Sciatic nerve (tissue), 2 donors: Measurements from ENCODE around the gene SOS1. TPM values are rescaled to one million over a fixed set of nuclear protein-coding genes. Genes with fewer than 3 reads are reported as not detected.
"Not testable (repeated sequence)": the region's sequence is repeated elsewhere in the genome, so short reads cannot be mapped to it uniquely, and the experiment has no call there.

Experiments used
- ATAC-seq: fragments of 200-7000 bp; cut with Tn5 transposase; one replicate; pipeline ENCODE4 v1.9.1; 2020; ENCODE audit warnings: mild to moderate bottlenecking, moderate library complexity
- DNase-seq: peaks from one replicate; pipeline ENCODE4 v3.0.0-alpha.2; 2020; ENCODE audit warnings: low spot score
- intact Hi-C: fragments of 100-400 bp; cut with DNase I; formaldehyde crosslinking; loops from one replicate; pipeline ENCODE4 v1.14.2; 2022
- total RNA-seq: library from RNA; stranded (reverse); fragmentation: NEBNext Ultra II Directional; extraction: Animal tissue kit (Norgen Biotek cat#: 25700); gene quantifications from one replicate; pipeline ENCODE4 v1.2.1, GENCODE V29; 2021
- donor health status: DM: no; HTN: no; CAD: no.
- donor health status: DM: no; HTN: no; CAD: no.

SOS1 gene
- 53.9 TPM for total RNA-seq

DNA sequence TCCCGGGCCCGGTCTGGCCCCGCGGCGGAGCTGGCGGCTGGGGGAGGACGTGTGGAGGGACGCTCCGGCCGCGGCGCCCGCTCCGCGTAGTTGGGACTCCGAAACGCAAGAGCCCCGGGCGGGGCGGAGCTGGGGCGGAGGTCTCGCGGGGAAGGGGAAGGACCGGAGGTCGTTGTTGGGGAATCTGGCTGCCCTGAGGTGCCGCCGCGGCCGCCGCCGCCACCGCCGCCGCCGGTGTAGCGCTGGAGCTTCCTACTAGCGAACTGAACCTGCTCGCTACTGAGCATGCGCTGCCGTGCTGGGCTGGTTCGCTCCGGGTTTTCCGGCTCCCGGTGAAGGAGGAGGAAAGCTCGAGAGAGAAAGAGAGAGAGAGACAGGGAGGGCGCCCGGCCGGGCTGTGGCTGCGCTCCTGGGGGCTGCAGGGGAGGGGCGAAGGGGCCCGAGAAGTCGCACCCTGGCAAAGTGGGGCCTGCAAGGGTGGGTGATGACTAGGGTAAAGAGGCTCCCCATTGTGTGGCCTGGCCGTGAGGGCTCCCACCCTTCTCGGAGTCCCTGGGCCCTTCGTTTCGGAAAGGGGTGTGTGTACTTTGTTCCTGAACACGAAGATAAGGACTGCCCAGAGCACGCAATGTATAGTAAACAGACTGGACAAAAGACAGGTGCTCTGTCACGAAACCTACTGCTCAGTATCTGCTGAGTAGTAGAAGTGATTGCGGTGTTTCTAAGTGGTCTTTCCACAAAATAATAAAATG, at the start of gene SOS1:
TSS of gene SOS1 (minus strand) at position 281 of the 752 bp plus-strand sequence. CDS start 629 bp downstream, outside the sequence.
- peak; percentile 88 for ATAC-seq
- intact Hi-C loops = no loop called here

DNA sequence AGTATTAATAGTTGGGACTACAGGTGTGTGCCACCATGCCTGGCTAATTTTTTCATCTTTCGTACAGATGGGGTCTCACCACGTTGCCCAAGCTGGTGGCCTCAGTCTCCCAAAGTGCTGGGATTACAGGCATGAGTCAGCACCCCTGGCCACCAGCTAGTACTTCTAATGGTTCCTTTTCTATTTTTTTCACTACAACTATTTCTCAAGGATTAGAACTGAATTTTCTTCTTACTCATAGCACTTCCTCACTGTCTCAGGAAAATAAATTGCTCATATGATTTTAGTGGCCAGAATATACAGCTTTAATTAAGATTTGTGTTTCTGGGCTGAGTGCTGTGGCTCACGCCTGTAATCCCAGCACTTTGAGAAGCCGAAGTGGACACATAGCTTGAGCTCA, 43.2 kb upstream of the SOS1 start:
- ATAC-seq = no peak
- intact Hi-C loops = no loop called here
- DNase-seq = no peak

More for the DNA sequence above, at the start of gene SOS1:
- DNase-seq = peak; percentile 98

DNA sequence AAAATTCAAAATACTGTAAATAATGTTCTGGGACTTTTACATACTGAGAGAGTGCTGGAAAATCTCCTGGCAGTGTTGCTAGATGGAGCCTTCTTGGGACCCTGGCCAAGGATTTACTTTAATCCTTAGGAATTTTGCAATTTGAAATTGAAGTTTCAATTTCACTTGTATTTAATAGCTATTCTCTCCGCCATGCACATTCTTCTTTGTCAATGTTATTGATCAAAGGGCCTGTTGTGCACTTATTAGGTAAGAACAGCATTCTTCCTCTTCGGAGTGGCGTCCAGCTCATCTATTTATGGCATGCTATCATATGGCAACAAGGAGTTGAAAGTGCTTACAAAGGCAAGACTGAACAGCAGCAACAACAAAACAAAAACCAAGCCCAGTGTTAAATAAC, 40.1 kb upstream of the SOS1 start:
- intact Hi-C loops = no loop called here
- no peak for ATAC-seq
- no peak for DNase-seq

DNA sequence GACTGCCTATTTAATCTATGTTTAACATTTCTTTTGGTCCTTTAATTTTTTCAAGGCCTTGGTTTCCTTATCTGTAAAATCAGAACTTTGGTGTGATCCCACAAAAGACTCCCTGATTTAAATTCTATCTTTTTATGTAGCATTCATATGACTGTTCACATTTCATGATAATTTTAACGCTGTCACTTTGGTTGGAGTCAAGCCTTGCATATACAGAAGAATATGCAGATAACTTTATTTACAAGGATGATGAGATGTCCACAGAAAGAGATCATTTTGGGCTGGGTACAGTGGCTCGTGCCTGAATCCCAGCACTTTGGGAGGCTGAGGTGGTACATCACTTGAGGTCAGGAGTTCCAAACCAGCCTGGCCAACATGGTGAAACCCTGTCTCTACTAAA, 38.4 kb upstream of the SOS1 start:
- DNase-seq = no peak
- no peak for ATAC-seq
- intact Hi-C loops = no loop called here

DNA sequence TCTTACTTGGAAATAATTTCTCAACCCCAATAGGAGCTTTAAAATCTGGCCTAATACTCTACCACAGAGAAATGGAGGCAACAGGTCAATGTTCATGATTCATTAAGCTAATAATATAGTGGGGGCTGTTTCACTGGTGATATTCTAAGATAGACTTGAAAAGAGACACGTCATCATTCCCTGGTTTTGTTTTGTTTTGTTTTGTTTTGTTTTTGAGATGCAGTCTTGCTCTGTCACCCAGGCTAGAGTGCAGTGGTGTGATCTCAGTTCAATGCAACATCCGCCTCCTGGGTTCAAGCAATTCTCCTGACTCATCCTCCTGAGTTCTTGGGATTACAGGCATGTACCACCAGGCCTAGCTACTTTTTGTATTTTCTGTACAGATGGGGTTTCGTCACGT, 37.5 kb upstream of the SOS1 start:
- intact Hi-C loops = no loop called here
- ATAC-seq (no peak), DNase-seq (no peak)

DNA sequence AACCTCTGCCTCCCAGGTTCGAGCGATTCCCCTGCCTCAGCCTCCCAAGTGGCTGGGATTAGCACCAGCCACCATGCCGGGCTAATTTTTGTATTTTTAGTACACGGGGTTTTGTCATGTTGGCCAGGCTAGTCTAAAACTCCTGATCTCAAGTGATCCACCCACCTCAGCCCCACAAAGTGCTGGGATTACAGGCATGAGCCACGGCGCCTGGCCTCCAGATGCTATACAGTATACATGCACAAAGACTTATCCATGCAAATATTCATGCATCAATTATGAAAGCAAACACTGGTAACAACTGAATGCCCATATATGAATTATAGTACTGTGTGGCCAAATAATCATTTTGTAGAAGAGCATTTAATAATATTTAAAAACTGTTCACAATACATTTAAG, 36.0 kb upstream of the SOS1 start:
- ATAC-seq (no peak), DNase-seq (no peak)
- intact Hi-C loops = no loop called here

DNA sequence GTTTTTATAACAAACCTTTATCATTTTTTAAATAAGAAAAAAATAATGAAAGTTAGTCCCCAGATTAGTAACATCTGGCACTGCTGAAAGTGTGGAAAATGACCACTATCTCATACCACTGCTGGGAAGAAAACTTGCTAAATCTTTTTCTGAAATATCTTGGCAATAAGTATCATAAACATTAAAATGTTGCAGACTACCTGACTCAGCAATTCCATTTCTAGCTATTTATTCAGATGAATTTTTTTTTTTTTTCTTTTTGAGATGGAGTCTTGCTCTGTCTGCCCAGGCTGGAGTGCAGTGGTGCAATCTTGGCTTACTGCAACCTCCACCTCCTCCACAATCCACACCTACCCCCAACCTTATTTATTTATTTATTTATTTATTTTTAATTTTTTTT, 35.3 kb upstream of the SOS1 start:
- DNase-seq (no peak), ATAC-seq (peak; percentile 67)
- intact Hi-C loops = no loop called here

DNA sequence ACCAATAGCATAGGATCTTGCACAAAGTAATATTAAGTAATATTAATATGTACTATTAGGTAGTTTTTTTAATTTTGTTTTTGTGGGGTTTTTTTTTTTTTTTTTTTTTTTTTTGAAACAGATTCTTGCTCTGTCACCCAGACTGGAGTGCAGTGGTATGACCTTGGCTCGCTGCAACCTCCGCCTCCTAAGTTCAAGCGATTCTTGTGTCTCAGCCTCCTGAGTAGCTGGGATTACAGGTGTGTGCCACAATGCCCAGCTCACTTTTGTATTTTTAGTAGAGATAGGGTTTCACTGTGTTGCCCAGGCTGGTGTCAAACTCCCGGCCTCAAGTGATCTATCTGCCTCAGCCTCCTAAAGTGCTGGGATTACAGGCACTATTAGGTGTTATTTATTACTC, 34.7 kb upstream of the SOS1 start:
- ATAC-seq, intact Hi-C loops: not testable (repeated sequence)

DNA sequence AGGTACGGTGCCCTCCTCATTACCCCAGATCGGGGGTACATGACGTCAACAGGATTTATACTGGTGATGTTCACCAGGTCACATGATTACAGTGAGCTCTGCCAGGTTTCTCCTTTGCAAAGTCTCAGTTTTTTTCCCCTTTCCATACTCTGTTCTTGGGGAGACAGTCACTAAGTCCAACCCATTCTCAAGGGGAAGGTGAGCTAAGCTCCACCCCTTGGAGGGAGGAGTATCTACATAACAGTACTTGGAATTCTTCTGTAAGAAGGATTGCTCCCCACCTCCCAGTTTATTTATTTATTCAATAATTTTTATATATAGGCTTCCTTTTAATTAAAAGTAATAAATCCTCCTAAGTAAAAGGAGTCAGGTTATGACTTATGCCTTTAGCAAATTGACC, 34.1 kb upstream of the SOS1 start:
- no peak for DNase-seq
- intact Hi-C loops = no loop called here
- no peak for ATAC-seq

More for the DNA sequence above, 34.7 kb upstream of the SOS1 start:
- DNase-seq = not testable (repeated sequence)

DNA sequence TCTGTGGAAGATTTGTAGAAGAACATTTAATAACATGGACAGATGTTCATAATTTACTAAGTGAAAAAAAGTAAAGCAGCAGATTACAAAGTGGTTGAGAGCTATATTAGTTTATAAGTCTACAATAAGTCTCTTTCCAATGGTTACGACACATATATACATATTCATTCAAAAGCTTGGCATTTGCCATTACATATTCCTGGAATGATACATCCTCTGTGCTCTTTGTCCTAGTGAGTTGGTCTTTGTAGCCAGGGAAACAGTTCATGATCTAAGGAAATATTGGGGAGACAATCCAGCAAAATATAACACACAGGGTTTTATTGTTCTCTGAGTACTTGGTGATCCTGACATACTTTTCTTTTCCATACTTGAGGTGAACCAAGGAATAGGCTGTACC, 32.5 kb upstream of the SOS1 start:
- intact Hi-C loops = no loop called here
- no peak for ATAC-seq

DNA sequence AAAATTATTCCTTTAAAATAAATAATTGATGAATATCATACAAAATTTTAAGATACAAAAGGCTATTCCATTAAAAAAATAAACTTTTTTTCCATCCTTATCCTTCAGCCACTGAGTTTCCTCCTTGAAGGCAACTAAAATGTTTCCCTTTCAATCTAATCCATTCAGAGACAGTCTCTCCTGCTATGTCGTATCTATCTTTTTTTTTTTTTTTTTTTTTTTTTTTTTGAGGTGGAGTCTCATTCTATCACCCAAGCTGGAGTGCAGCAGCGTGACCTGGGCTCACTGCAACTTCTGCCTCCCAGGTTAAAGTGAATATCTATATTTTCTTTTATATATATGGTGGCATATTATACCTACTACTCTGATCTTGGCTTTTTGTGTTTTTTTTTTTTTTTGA, 31.7 kb upstream of the SOS1 start:
- intact Hi-C loops = no loop called here
- no peak for DNase-seq

More for the DNA sequence above, 32.5 kb upstream of the SOS1 start:
- no peak for DNase-seq

DNA sequence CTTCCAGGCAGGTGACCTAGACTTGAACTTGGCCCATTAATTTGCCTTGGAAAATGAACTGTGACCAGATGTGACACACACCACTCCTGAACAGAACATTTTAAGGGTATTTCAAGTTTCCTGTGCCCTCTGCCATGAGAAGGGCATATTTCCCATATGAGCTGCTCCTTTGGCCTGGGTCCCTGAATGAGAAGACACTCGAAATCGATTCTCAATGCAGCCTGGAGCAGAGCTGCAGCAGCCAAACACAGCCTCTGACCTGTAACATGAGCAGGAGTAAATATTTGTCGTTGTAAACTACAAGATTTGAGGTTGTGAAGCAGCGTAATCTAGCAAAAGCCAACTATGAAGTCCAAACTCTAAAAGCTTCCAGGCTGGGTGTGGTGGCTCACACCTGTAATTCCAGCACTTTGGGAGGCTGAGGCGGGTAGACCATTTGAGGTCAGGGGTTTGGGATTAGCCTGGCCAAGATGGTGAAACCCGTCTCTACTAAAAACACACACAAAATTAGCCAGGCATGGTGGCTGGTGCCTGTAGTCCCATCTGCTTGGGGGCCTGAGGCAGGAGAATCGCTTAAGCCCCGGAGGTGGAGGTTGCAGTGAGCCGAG, 30.1 kb upstream of the SOS1 start:
- ATAC-seq (no peak), DNase-seq (no peak)
- intact Hi-C loops = no loop called here

More for the DNA sequence above, 31.7 kb upstream of the SOS1 start:
- no peak for ATAC-seq

DNA sequence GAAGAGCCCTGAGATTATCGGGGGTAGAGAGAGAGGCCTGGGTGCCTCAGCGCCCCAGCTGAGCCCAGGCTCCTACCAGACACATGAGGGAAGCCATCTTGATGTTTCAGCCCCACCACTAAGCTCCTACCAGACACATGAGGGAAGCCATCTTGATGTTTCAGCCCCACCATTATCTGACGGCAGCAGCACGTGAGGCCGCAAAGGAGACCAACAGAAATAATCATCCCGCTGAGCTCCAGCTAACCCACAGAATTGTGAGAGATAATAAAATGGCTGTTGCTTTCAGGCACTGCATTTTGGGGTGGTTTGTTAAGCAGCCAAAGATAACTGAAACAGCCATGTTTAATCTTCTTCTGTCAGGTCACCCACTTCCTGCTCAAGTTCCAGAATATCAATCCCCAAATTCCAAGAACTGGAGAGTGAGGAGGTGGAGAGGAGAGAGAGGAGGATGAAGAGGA, 29.3 kb upstream of the SOS1 start:
- ATAC-seq = no peak
- DNase-seq = no peak
- intact Hi-C loops = no loop called here

DNA sequence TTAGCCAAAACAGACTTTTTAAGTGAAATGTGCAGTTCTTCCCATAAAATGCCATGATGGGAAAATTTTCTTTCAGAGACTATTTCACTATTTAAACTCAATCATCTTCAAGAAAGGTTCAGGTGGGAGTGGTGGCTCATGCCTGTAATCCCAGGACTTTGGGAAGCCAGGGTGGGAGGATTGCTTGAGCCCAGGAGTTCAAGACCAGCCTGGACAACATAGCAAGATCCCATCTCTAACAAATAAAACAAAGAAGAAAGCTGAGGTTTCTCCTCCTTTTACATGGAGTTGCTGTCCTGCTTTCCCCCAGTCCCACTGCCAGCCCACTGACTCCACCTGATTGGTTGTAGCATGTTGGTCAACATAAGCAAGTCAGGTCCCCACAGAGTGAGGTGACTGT, 25.8 kb upstream of the SOS1 start:
- DNase-seq (no peak), ATAC-seq (no peak)
- intact Hi-C loops = no loop called here

DNA sequence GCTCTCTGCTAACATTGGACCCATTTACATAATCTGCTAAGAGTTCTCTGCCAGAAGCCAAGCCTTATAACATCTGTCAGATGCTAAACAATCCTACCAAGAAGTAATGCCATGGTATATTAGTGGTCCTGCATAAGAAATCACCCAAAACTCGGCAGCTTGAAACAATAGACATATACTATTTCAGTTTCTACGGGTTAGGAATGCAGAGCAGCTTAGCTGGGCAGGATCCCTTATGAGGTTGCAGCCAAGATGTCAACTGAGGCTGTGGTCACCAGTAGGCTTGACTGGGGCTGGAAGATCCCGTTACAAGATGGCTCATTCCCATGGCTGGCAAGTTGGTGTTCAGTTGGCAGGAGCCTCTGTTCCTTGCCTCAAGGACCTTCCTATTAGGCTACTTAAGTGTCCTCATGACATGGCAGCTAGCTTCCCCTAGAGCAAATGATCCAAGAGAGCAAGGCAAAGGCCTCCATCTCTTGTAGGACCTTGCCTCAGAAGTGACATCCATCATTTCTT, 25.1 kb upstream of the SOS1 start:
- intact Hi-C loops = no loop called here
- no peak for ATAC-seq
- DNase-seq = no peak

DNA sequence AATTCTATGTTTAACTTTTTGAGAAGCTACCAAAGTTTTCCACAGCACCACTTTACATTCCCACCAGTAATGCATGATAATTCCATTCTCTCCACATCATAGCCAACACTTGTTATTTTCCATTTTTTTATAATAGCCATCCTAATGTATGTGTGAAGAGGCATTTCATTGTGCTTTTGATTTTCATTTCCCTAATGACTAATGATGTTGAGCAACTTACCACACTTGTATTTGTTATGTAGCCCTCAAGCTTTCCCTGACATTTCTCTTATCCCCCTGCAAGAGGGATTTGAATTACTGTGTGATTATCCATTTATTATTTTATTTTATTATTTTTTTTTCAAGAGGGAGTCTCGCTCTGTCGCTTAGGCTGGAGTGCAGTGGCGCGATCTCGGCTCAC, 23.6 kb upstream of the SOS1 start:
- DNase-seq = no peak
- ATAC-seq = no peak
- intact Hi-C loops = no loop called here

DNA sequence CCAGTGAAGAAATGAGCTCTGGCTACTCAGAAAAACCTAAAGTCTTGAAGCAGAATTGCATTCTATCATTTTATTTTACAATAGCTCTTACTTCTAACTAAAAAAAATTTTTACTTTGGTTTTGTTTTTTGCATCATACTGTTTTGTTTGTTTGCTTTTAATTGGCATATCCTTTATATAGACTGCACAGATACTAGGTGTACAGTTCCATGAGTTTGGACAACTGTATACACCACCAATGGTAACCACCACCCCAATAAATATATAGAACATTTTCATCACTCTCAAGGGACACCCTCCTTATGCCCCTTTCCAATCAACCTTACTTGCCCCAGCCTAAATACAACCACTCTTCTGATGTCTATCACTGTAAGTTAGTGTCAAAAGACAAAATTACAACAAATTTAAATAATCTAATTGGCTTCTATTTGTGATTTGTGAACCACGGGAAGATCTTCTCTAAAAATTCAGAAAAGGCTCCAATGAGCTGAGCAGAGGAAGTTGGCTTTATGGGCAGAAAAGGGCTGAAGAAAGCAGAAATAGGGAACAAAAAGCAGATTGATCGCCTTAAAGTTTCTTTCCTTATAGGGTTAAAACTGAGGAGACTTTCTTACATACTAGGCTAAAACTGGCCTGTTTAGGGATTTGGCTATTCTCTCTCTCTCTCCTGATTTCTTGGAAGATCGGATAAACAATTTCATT, 22.2 kb upstream of the SOS1 start:
- no peak for ATAC-seq
- intact Hi-C loops = no loop called here

DNA sequence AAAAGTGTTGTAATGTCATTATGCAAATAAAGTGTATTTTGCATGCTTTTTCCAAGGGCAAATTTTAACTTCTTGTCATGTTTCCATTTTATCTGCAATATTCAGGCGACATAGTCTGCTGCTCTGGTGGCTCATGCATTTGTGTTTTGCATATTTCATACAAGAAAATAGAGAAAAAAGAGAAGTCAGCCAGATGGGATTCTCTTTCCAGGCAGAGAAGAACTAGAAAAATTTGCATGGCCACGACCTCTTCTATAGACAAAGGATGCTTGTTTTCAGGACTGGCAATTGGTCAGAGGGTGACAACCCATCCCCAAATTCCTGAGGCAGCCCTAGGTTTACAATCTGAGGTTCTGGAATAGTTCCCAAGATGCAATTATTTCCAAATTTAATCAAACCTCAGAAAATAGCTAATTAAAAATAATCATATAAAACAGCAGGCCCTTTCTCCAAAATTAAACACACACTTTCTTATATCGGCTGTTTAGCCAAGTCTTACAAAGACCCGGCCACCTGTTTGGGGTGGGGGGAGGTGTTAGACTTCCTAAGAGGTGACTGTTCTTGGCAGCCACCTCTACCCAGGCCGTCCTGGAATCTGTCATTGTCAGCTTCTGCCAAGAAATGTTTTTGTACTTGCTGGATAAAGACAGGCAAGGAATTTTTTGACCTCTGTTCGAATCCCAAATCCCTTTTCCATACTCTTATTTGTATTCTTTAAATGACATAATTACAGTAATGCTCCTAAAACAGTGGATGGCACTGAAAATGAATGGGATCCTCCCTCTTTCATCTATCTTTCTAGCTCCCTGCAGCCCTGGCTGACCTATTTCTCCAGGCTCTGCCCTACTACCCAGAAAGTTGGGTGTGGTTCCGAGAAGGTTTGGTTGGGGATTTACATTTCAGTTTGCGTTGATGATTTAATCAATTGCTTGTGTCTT, 20.8 kb upstream of the SOS1 start:
- ATAC-seq (peak; percentile 49), DNase-seq (no peak)
- intact Hi-C loops = no loop called here

More for the DNA sequence above, 22.2 kb upstream of the SOS1 start:
- DNase-seq = no peak

DNA sequence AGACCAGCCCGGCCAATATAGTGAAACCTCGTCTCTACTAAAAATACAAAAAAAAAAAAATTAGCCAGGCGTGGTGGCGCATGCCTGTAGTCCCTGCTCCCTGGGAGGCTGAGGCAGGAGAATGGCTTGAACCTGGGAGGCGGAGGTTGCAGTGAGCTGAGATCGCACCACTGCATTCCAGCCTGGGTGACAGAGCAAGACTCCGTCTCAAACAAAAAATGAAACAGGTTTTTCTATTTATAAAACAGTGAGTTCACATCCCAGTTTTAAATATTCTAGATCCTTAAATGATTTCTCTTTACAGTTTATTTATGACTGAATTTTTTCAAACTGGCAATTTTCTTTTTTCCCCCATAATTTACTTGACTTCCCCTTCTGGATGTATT, 20.1 kb upstream of the SOS1 start:
- DNase-seq, intact Hi-C loops, ATAC-seq: not testable (repeated sequence)
